HEK293T (cell line): ENCODE measurements around the gene NUTF2.
"Not testable (repeated sequence)": the region's sequence is repeated elsewhere in the genome, so short reads cannot be mapped to it uniquely, and the experiment has no call there.

Experiments used
- CTCF ChIA-PET: fragments of 350-600 bp; formaldehyde crosslinking; extraction: SDS; loops from one replicate; lab custom pipeline; 2021; ENCODE audit warnings: antibody characterized with exemption, inconsistent platforms; lab: Yijun Ruan, JAX
- POLR2A ChIA-PET: fragments of 350-600 bp; formaldehyde crosslinking; extraction: SDS; loops from one replicate; lab custom pipeline; 2020; ENCODE audit warnings: antibody characterized with exemption, inconsistent platforms; lab: Yijun Ruan, JAX
- DNase-seq: peaks from one replicate; pipeline ENCODE4 v3.0.0; 2012; ENCODE audit warnings: mixed read lengths; ENCODE audit errors: extremely low spot score
- ARNT ChIP-seq: fragments of 450-650 bp; IDR thresholded peaks from 2 replicates; pipeline ENCODE4 v1.6.1; 2017; ENCODE audit warnings: mild to moderate bottlenecking
- BHLHE40 ChIP-seq: fragments of 450-650 bp; IDR thresholded peaks from 2 replicates; pipeline ENCODE4 v1.6.1; 2016; ENCODE audit warnings: mild to moderate bottlenecking, moderate library complexity, borderline replicate concordance
- CTBP1 ChIP-seq: fragments of 450-650 bp; IDR thresholded peaks from 2 replicates; pipeline ENCODE4 v1.6.1; 2016; ENCODE audit warnings: borderline replicate concordance
- ELF4 ChIP-seq: fragments of 450-650 bp; IDR thresholded peaks from 2 replicates; pipeline ENCODE4 v1.6.1; 2017; ENCODE audit warnings: antibody characterized with exemption
- FOXA1 ChIP-seq: fragments of 450-650 bp; IDR thresholded peaks from 2 replicates; pipeline ENCODE4 v1.6.1; 2016; ENCODE audit warnings: mild to moderate bottlenecking
- FOXK2 ChIP-seq: fragments of 450-650 bp; IDR thresholded peaks from 2 replicates; pipeline ENCODE4 v1.6.1; 2016; ENCODE audit warnings: mild to moderate bottlenecking
- FOXM1 ChIP-seq: fragments of 450-650 bp; IDR thresholded peaks from 2 replicates; pipeline ENCODE4 v1.6.1; 2017; ENCODE audit warnings: mild to moderate bottlenecking, borderline replicate concordance
- HDGF ChIP-seq: fragments of 450-650 bp; IDR thresholded peaks from 2 replicates; pipeline ENCODE4 v1.6.1; 2017; ENCODE audit warnings: antibody characterized with exemption, borderline replicate concordance
- L3MBTL2 ChIP-seq: fragments of 450-650 bp; conservative IDR thresholded peaks from 2 replicates; pipeline ENCODE4 v1.6.1; 2016; ENCODE audit warnings: mild to moderate bottlenecking
- LEF1 ChIP-seq: fragments of 450-650 bp; IDR thresholded peaks from 2 replicates; pipeline ENCODE4 v1.6.1; 2017; ENCODE audit warnings: mild to moderate bottlenecking, borderline replicate concordance
- NFRKB ChIP-seq: fragments of 450-650 bp; IDR thresholded peaks from 2 replicates; pipeline ENCODE4 v1.6.1; 2016; ENCODE audit warnings: mild to moderate bottlenecking, moderate library complexity
- SP1 ChIP-seq: fragments of 450-650 bp; IDR thresholded peaks from 2 replicates; pipeline ENCODE4 v1.6.1; 2017
- SUZ12 ChIP-seq: fragments of 450-650 bp; IDR thresholded peaks from 2 replicates; pipeline ENCODE4 v1.6.1; 2016; ENCODE audit warnings: mild to moderate bottlenecking
- TARDBP ChIP-seq: fragments of 450-650 bp; IDR thresholded peaks from 2 replicates; pipeline ENCODE4 v1.6.1; 2016
- ZNF384 ChIP-seq: fragments of 450-650 bp; IDR thresholded peaks from 2 replicates; pipeline ENCODE4 v1.6.1; 2016
- TF ChIP-seq, protein P1 (sequence below): fragments of 450-650 bp; IDR thresholded peaks from 2 replicates; pipeline ENCODE4 v1.6.1; 2016

NUTF2 gene

DNA sequence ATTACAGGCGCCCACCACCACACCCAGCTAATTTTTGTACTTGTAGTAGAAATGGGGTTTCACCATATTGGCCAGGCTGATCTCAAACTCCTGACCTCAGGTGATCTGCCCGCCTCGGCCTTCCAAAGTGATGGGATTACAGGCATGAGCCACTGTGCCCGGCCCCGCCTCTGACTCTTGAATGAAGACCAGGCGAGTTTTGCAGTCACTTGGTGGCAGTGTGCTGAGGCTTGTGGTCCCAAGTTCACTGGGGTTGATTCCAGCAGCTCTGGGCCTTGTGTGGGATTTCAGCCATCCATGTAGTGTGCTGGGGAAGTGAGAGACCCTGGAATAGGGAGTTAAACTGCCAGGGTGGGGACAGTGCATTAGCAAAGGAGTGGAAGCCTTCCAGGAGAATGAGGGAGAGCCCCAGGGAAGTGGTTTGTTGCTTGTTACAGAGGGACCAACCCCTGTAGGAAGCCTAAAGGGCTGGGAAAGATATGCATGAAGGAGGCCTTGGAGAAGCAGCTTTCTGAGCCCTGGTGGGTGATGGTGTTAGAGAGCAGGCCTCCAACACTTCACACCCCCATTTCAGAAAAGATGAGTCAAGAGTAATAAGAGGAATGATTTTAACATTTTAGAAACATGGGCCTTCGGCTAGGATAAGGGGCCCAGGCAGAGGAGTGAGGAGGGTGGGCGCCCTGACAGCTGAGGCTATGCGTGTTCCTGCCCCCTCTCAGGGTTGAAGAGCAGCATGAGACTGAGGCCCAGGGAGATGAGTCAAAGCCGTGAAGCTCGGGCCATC lies 60.9 kb downstream of the NUTF2 start:
- TF ChIP-seq FOXA1: no peak
- no peak for TF ChIP-seq HDGF
- no peak for TF ChIP-seq LEF1
- no peak for TF ChIP-seq L3MBTL2
- no peak for TF ChIP-seq ZNF384
- no peak for TF ChIP-seq BHLHE40
- TF ChIP-seq ELF4: no peak
- no peak for TF ChIP-seq SUZ12
- CTCF ChIA-PET: interaction anchor here (1.1 to 1.2 kb wide), 2 partner anchors 24 to 34 kb away, joined by 3 to 6 read pairs; no protein-coding TSS in a partner anchor
- POLR2A ChIA-PET: interaction anchor here (0.8 kb wide), 1 partner anchor 14 kb away, joined by 3 read pairs; the partner anchor contains the start of gene PSKH1
- no peak for DNase-seq

DNA sequence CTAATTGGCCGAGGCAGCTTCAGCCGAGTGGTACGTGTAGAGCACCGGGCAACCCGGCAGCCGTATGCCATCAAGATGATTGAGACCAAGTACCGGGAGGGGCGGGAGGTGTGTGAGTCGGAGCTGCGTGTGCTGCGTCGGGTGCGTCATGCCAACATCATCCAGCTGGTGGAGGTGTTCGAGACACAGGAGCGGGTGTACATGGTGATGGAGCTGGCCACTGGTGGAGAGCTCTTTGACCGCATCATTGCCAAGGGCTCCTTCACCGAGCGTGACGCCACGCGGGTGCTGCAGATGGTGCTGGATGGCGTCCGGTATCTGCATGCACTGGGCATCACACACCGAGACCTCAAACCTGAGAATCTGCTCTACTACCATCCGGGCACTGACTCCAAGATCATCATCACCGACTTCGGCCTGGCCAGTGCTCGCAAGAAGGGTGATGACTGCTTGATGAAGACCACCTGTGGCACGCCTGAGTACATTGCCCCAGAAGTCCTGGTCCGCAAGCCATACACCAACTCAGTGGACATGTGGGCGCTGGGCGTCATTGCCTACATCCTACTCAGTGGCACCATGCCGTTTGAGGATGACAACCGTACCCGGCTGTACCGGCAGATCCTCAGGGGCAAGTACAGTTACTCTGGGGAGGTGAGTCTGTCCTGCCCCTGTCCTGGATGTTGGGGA lies 62.5 kb downstream of the NUTF2 start:
- DNase-seq: no peak
- TF ChIP-seq ARNT: no peak
- no peak for TF ChIP-seq FOXK2
- TF ChIP-seq TARDBP: no peak
- no peak for TF ChIP-seq BHLHE40
- POLR2A ChIA-PET: no interaction called here
- CTCF ChIA-PET: no interaction called here

DNA sequence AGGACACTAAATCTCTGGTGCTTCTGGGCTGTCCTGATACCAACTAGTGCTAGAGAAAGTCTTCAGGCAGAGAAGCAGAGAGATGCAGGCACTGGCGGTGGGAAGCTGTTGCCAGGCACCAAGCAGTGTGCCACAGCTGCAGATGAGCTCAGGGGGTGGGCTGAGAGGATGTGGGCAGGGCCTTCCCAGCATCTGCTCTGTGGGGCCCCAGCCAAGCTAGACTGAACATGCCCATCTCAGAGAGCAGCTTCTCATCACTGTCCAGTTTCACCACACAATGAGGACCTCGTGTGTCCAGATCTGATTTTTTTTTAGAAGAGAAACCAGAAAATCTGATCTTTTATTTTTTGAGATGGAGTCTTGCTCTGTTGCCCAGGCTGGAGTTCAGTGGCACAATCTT lies 63.4 kb downstream of the NUTF2 start:
- TF ChIP-seq BHLHE40 (no peak), SP1 (no peak), ELF4 (no peak), TARDBP (no peak), ZNF384 (no peak), FOXA1 (no peak), NFRKB (no peak), L3MBTL2 (no peak)
- TF ChIP-seq, protein P1, sequence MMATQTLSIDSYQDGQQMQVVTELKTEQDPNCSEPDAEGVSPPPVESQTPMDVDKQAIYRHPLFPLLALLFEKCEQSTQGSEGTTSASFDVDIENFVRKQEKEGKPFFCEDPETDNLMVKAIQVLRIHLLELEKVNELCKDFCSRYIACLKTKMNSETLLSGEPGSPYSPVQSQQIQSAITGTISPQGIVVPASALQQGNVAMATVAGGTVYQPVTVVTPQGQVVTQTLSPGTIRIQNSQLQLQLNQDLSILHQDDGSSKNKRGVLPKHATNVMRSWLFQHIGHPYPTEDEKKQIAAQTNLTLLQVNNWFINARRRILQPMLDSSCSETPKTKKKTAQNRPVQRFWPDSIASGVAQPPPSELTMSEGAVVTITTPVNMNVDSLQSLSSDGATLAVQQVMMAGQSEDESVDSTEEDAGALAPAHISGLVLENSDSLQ: no peak
- DNase-seq: no peak
- CTCF ChIA-PET: no interaction called here
- POLR2A ChIA-PET: interaction anchor here (0.6 to 1.5 kb wide), 2 partner anchors 16 to 17 kb away, joined by 3 to 5 read pairs; partner anchors contain the start of gene PSKH1

DNA sequence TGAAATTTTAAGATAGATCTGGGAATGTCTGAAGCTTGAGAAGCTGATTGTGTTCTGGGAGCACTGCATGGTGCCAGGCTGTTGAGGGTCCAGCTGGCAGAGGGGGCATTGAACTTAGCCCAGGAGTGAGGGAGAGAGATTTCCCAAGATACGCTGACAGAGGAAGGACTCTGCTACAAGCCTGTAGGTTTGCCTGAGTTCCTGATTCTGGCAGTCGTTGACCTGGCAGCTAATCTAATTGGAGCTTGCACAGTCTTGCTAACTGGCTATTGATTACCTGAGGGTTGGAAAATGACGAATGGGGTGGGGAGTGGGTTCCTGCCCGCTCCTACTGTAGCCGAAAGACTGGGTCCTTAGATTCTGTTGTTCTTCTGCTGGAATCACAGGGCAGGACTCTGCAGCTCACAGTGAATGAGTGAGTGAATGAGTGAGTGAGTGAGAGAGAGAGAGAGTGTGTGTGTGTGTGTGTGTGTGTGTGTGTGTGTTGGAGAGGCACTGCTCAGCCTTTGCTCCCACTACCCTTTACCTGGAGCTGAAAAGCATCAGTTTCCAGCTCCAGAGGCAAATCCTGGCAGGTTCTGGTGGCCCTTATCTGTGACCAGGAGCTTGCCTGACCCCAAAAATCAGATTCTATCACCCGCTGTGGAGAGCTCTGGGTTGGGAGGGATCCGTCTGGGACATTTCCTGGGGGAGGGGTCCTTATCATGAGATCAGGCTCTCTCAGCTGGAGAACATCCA lies 68.2 kb downstream of the NUTF2 start:
- DNase-seq: no peak
- POLR2A ChIA-PET: no interaction called here
- CTCF ChIA-PET: no interaction called here
- TF ChIP-seq ELF4: no peak

GRCh38 chr16:67915496-67915769 lies 68.7 kb downstream of the NUTF2 start:
- DNase-seq, CTCF ChIA-PET, POLR2A ChIA-PET: not testable (repeated sequence)

GRCh38 chr16:67915831-67916723 lies 69.3 kb downstream of the NUTF2 start:
- ChIA-PET POLR2A (no interaction called here), CTCF (no interaction called here)
- no peak for TF ChIP-seq SUZ12
- TF ChIP-seq FOXK2: no peak
- TF ChIP-seq CTBP1: no peak
- TF ChIP-seq ARNT: no peak
- no peak for TF ChIP-seq L3MBTL2
- TF ChIP-seq NFRKB: no peak
- no peak for TF ChIP-seq LEF1
- TF ChIP-seq HDGF: no peak
- no peak for TF ChIP-seq TARDBP
- no peak for TF ChIP-seq FOXA1
- no peak for TF ChIP-seq ZNF384
- no peak for TF ChIP-seq BHLHE40
- TF ChIP-seq, protein P1: no peak
- no peak for TF ChIP-seq SP1
- no peak for TF ChIP-seq ELF4
- TF ChIP-seq FOXM1: no peak
- no peak for DNase-seq
